Cortex of kidney (tissue), 1 donor: ENCODE results near the gene LRRC75B.
"Not testable (repeated sequence)": the region's sequence is repeated elsewhere in the genome, so short reads cannot be mapped to it uniquely, and the experiment has no call there.

Experiments used
- DNase-seq: peaks from one replicate; lab custom pipeline; 2025; lab: John Stamatoyannopoulos, UW

LRRC75B gene, protein sequence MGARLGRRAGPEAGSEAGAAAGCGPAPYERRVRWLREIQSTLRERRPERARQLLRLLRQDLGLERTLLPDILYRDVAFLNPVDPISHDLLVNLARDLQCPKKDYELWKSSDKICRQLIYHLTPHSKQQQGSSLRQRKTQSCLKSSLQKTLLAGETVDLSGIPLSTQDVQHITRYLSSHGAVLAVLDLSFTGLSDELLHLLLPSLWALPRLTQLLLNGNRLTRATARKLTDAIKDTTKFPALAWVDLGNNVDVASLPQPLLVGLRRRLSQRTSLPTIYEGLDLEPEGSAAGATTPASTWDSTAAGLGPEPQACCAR

GRCh38 chr22:24592851-24593558 lies at the start of gene LRRC75B:
Gene LRRC75B, minus strand, starts transcription at chr22:24593073. Its CDS starts 34 bp downstream, at chr22:24593039.
- DNase-seq = peak; percentile 56

GRCh38 chr22:24642307-24642706 lies 49.4 kb upstream of the LRRC75B start:
- not testable (repeated sequence) for DNase-seq

- not testable (repeated sequence) for DNase-seq
Measured at GRCh38 chr22:24636513-24636912, 43.6 kb upstream of the LRRC75B start.

GRCh38 chr22:24634776-24635389 lies 42.0 kb upstream of the LRRC75B start:
- DNase-seq = not testable (repeated sequence)

DNA sequence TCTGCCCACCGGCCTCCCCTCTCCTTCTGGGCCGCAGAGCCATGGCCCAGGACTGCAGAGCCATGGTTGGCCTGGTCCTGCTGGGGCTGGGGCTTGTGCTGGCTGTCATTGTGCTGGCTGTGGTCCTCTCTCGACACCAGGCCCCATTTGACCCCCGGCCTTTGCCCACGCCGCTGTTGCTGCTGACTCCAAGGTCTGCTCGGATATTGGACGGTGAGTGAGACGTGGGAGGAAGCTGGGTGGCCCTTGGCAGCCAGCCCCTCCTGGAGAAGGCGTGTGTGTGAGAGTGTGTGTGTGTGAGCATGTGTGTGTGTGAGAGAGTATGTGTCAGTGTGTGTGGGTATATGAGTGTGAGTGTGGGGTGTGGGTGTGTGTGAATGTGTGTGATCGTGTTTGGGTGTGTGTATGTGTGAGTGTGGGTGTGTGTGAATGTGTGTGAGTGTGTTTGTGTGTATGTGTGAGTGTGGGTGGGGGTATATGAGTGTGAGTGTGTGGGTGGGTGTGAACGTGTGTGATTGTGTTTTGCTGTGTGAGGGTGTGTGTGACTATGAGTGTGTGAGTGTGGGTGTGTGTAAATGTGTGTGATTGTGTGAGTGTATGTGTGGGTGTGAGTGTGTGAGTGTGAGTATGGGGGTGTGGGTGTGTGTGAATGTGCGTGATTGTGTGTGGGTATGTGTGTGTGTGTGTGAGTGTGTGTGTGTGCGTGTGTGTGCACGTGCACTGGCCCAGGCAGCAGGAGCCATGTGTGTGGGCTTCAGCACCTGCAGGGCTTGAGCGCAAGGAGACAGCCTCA lies 40.6 kb upstream of the LRRC75B start:
- not testable (repeated sequence) for DNase-seq

DNA sequence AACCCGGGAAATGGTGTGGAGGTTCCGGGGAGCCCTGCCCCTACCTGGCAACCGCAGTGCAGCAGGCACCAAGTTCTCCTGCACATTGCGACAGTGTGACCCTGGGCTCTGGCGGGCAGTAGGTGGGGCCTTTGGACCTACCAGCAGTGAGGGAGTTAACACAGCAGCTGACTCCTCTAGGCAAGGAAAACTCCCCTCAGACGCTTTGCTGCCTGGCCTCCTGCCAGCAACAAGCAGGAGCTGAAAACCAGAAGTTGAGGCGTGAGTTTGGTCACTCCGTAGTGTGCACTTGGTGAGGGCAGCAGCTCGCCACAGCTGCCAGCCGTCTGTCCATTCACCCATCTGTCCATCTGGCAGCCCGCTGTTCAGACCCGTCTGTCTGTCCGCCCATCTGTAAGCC lies 39.8 kb upstream of the LRRC75B start:
- not testable (repeated sequence) for DNase-seq

GRCh38 chr22:24631430-24632122 lies 38.7 kb upstream of the LRRC75B start:
- not testable (repeated sequence) for DNase-seq

GRCh38 chr22:24630812-24631427 lies 38.0 kb upstream of the LRRC75B start:
- DNase-seq = not testable (repeated sequence)

- DNase-seq = not testable (repeated sequence)
Measured at GRCh38 chr22:24629069-24629468, 36.2 kb upstream of the LRRC75B start.

- not testable (repeated sequence) for DNase-seq
Measured at GRCh38 chr22:24627911-24628310, 35.0 kb upstream of the LRRC75B start.

DNA sequence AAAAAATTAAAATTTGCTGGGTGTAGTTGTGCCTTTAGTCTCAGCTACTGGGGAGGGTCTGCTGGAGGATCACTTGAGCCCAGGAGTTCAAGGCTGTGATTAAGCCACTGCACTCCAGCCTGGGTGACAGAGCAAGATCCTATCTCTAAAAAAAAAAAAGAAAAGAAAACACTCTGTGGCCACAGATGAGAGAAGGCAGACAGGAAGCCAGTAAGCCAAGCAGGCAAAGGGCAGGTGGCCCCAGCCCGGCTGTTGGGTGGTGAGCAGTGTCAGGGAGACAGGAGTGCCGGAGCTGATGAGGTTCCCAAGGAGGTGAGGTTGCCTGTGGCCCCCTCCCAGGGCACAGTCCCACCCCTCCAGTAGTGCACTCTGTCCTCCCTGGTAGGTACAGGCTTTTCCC lies 29.7 kb upstream of the LRRC75B start:
- not testable (repeated sequence) for DNase-seq

DNA sequence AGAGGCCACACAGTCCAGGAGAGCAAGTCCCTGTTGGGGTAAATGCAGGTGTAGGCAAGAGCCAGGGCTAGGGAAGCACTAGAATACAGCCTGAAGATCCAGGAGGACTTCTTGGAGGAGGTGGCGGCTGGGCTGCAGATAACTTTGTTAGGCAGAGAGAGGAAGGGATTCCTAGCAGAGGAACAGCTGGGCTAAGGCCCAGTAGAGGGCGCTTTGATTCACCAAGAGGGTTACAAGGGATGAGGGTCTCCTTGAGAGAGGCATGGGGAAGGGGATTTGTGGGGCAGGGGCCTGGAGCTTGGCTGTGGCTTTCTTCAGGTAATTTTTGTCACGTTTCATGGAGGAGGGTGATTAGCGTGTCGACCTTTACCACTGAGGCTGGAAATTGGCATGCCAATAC lies 28.4 kb upstream of the LRRC75B start:
- not testable (repeated sequence) for DNase-seq

DNA sequence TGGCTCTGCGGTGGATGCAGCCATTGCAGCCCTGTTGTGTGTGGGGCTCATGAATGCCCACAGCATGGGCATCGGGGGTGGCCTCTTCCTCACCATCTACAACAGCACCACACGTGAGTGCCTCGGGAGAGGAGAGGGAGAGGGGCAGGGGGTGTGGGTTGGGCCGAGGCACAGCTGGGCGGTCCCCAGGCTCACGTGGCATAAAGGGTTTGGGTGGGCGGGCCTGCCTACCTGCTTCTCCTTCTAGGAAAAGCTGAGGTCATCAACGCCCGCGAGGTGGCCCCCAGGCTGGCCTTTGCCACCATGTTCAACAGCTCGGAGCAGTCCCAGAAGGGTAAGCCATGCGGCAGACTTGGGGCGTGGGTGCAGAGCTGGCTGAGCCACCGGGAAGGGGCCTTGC lies 21.9 kb upstream of the LRRC75B start:
- DNase-seq = not testable (repeated sequence)

DNA sequence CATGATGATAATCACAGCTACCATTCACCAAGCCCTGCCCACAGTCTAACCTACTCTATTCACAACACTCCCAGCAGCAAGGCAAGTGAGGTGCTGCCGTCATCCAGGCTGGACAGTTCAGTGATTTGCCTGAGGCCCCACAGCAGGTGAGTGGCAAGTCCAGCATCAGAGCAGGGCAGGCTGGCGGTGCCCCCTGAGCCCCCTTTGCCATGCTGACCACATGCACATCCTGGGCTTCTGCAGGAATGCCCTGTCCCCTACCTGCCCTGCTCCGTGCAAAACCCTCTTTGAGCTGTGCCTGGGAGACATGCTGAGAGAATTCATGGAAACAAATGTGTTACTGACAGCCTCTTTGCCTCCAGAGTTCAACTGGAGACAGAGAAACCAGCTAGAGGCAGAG lies 17.0 kb upstream of the LRRC75B start:
- not testable (repeated sequence) for DNase-seq

GRCh38 chr22:24608327-24608726 lies 15.5 kb upstream of the LRRC75B start:
- DNase-seq = not testable (repeated sequence)

GRCh38 chr22:24607429-24607983 lies 14.6 kb upstream of the LRRC75B start:
- not testable (repeated sequence) for DNase-seq

DNA sequence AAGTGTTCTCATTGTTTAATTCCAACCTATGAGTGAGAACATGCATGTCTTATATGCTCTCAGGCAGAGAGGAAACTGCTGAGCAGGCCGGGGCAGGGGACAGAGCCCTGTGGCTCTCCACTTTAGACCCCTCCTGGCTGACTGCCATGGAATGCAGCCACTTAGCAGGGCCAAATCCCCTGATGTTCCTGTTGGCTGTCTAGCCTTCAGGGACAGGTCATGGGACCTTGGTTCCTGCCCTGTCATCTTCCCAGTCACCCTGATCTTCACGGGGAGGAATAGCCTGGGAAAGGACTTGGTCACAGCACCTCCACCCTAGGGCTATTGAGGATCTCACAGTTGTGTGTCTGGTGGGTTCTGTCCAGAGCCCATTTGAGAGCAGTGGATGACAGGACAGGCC lies 13.5 kb upstream of the LRRC75B start:
- DNase-seq = not testable (repeated sequence)

GRCh38 chr22:24603770-24604629 lies 11.1 kb upstream of the LRRC75B start:
- not testable (repeated sequence) for DNase-seq
